ENCODE data around the gene ZNF524.
A peak's percentile ranks its signal among the peaks of the same experiment; 100 is the strongest.

ZNF524 gene

GRCh38 chr19:55603115-55603514, 3.0 kb downstream of the ZNF524 start:
- DNase-seq: no peak

GRCh38 chr19:55603581-55604292, 3.6 kb downstream of the ZNF524 start:
- no peak for DNase-seq

GRCh38 chr19:55605207-55605636, 5.1 kb downstream of the ZNF524 start:
- peak; percentile 86 to 94 for DNase-seq

DNA sequence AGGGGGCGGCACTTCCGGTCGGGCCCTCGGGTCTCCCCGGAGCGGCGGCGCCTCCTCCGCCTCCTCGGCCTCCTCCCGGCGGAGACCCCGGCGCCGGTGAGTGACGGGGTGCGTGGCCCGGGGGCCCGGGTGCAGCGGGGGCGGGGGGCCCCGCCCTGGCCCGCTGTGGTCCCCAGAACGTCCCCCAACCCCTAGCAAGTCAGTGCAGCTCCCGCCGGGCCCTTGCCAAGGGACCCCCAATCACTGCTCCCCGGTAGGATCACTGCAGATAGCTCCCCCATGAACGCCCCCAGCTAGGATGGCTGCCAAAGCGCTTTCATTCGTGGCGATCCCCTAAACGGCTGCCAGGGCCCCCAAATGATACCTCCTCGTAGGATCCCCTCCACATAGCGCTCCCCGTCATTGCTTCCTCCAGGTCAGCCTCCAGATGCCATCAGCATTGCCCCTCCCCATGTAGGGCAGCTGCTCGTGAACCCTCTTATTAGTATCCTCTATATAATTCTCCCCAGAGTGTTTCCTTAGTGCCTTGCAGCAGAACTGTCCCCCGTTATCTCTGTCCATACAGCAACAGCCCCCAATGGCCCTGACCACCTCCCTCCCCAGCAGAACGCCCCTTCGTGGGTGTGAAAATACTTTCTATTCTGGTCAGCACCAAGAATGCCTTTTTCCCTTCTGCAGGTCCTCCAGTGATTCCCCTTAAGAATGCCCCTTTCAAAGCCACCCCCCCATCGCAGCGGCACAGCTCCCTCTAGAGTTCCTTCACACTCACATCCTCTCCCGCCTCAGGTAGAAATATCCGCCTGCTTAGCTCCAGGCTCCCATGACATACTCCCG, 5.8 kb downstream of the ZNF524 start, which contains the start of gene ZNF865:
Gene ZNF865 (plus strand): TSS at position 11 of the 834 bp plus-strand sequence. CDS start 7,972 bp downstream, outside the sequence.
- peak; percentile 41 to 69 for DNase-seq

DNA sequence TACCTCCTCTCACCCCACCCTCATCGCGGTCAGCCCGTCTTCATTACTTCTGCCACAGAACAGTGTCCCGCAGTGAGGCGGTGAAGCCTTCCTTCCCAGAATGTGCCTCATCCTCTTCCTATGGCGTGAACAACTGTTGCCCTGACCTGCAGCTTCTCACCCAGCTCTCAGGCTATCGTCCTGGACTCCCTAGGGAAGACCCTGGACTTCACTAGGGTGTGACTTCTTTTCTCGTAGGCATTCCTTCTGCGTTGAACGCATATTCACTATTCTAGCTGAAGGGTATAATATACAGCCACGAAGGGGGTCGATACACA, 6.3 kb downstream of the ZNF524 start:
- DNase-seq: no peak

DNA sequence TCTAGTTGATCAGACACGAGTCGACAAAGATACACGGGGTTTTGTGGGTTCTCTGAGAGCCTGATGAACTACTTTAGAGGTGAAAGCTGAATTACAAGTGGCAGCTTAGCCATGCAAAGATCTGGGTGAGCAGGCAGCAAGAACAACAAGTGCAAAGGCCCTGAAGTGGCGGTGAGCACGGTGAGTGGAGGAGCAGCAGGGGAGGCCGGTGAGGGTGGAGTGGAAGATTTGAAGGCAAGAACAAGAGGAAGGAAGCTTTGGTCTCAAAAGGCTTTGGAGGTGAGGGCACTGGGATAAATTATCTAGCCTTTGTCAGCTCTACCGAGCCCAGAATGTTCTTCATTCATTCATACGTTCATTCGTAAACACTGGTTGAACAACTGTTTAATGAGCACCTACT, 6.7 kb downstream of the ZNF524 start:
- no peak for DNase-seq

DNA sequence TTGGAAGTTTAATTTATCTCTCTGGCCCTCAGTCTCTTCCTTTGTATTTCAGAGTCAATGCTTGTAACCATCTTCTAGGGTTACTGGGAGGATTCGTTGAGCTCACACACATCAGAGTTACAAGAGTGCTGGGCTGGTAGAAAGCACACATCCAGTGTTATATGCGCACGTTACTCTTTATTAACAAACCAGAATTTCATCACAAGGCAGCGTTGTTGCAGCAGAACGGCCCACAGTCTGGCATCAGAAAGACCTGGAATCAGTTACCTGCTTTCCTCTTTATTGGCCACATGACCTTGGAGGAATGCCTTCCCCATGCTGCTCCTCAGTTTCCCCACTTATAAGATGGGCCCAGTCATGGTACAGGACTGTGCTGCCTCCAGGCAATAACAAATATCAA, 9.2 kb downstream of the ZNF524 start:
- DNase-seq: no peak

DNA sequence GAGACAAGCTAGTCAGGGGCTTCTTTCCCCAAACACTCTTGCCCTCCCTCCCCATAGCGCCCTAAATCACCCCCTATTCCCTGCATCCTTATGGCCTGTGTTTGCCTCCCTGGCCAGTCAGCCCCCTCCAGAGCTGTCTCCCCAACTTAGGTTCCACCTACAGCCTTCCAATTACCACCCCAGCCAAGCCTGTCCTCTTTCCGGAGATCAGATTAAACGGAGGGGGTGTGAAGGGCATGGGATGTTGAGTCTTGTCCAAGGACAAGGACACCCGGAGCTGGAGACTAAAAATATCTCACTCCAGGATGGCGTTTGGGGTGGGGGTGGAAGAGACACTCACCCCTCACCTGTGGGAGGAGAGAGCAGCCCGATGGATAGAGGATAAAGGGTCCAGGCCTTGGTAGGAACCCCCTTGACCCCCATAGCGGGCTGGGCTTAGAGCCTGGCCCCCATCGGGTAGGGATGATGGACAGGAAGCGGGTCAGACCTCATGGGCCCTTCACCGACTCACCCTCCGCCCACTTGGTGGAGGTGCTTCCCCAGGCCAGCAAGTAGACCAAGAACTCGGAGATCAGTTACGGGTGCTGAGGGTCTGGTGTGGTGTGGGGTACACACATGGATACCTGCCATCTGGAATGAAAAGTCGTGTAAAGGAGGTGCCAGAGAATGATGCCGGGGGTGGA, 11.4 kb downstream of the ZNF524 start:
- DNase-seq: no peak

- DNase-seq: no peak
Measured at GRCh38 chr19:55611983-55612645, 12.0 kb downstream of the ZNF524 start.

- no peak for DNase-seq
Measured at GRCh38 chr19:55613396-55613795, 13.3 kb downstream of the ZNF524 start.

GRCh38 chr19:55613930-55614710, 14.0 kb downstream of the ZNF524 start:
- no peak for DNase-seq

- no peak for DNase-seq
Measured at GRCh38 chr19:55614711-55615542, 14.8 kb downstream of the ZNF524 start.

DNA sequence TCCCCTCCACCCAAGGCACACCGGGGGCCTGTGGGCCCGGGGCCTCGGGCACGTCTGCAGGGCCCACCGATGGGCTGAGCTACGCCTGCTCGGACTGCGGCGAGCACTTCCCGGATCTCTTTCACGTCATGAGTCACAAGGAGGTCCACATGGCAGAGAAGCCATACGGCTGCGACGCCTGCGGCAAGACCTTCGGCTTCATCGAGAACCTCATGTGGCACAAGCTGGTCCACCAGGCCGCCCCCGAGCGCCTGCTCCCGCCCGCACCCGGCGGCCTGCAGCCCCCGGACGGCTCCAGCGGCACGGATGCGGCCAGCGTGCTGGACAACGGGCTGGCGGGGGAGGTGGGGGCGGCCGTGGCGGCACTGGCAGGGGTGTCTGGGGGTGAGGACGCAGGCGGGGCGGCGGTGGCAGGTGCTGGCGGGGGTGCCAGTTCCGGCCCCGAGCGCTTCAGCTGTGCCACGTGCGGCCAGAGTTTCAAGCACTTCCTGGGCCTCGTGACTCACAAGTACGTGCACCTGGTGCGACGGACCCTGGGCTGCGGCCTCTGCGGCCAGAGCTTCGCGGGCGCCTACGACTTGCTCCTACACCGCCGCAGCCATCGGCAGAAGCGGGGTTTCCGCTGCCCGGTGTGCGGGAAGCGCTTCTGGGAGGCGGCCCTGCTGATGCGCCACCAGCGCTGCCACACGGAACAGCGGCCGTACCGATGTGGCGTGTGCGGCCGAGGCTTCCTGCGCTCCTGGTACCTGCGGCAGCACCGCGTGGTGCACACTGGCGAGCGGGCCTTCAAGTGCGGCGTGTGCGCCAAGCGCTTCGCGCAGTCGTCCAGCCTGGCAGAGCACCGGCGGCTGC, 15.7 kb downstream of the ZNF524 start:
- DNase-seq: no peak

DNA sequence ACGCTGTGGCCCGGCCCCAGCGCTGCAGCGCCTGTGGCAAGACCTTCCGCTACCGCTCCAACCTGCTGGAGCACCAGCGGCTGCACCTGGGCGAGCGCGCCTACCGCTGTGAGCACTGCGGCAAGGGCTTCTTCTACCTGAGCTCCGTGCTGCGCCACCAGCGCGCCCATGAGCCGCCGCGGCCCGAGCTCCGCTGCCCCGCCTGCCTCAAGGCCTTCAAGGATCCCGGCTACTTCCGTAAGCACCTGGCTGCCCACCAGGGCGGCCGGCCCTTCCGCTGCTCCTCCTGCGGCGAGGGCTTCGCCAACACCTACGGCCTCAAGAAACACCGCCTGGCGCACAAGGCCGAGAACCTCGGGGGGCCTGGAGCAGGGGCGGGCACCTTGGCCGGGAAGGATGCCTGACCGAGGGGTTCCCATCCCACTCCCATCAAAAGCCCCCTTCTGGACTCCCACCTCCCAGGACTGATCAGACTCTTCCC, 16.3 kb downstream of the ZNF524 start:
- DNase-seq: no peak

GRCh38 chr19:55617426-55617825, 17.3 kb downstream of the ZNF524 start:
- DNase-seq: no peak

GRCh38 chr19:55618426-55618825, 18.3 kb downstream of the ZNF524 start:
- no peak for DNase-seq

- DNase-seq: no peak
Measured at GRCh38 chr19:55619286-55619685, 19.2 kb downstream of the ZNF524 start.

- no peak for DNase-seq
Measured at GRCh38 chr19:55620410-55621204, 20.5 kb downstream of the ZNF524 start.

DNA sequence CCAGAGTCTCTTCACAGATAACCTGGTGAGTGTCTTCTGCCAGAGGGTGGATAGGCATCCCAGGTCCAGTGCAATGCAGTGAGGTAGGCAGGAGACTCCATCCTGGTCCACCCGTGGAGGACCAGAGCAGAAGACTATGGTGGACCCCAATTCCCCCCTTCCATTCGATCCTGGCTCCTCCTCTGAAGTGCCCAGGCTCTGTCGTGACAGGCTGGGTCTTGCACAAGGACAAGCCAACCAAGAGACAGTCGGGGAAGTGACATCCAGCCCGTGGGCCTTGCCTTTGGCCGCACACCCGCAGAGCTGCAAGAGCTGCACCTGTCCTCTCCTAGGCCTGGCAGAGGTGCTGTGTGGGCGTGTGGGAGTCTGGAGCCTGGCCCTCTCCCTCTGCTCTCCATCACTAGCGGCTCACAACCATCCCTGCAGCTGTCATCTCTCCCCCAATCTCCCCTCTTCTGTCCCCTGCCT, 21.2 kb downstream of the ZNF524 start:
- no peak for DNase-seq
